ENCODE measurements around the gene ADPRM.

DNA sequence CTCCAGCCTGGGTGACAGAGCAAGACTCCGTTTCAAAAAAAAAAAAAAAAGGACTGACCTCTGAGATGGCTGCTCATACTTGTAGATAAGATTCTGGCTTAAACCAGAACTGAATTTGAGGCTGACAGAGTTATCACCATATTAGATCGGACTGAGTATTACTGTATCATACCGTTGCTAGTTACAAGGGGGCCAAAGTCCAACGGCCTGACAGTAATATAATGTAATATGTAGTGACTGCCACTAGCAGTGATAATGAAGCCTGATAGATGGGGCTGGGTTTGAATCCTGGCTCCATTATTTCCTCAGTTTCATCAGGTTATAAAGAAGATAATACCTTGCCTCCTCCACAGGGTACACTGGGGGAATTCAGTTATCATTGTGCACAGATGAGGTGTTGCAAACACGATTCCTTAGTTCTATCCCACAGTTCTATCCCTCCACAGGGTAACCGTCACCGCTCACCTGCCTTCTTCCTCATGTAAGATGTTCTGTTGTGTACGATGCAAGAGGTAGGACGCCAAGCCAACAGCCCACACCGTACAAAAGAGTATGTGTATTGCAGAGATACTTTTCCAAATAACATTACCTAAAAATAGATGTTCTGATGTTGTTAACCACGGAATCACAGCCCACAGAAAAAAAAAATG is 27.3 kb downstream of the ADPRM start:
- TF ChIP-seq, protein P1, sequence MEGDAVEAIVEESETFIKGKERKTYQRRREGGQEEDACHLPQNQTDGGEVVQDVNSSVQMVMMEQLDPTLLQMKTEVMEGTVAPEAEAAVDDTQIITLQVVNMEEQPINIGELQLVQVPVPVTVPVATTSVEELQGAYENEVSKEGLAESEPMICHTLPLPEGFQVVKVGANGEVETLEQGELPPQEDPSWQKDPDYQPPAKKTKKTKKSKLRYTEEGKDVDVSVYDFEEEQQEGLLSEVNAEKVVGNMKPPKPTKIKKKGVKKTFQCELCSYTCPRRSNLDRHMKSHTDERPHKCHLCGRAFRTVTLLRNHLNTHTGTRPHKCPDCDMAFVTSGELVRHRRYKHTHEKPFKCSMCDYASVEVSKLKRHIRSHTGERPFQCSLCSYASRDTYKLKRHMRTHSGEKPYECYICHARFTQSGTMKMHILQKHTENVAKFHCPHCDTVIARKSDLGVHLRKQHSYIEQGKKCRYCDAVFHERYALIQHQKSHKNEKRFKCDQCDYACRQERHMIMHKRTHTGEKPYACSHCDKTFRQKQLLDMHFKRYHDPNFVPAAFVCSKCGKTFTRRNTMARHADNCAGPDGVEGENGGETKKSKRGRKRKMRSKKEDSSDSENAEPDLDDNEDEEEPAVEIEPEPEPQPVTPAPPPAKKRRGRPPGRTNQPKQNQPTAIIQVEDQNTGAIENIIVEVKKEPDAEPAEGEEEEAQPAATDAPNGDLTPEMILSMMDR (IDR thresholded peaks at IDR 0.05), result no peak
- TF ChIP-seq RELA (CRISPR knock-in tag; IDR thresholded peaks at IDR 0.05; ENCODE audit: borderline replicate concordance) (no peak), NR2C2 (CRISPR knock-in tag; IDR thresholded peaks at IDR 0.05) (no peak), HMGXB4 (CRISPR knock-in tag; IDR thresholded peaks at IDR 0.05) (no peak), MYBL2 (CRISPR knock-in tag; IDR thresholded peaks at IDR 0.05) (no peak), CREM (CRISPR knock-in tag; IDR thresholded peaks at IDR 0.05) (no peak), CREB1 (CRISPR knock-in tag; IDR thresholded peaks at IDR 0.05) (no peak)
- TF ChIP-seq, protein P2, sequence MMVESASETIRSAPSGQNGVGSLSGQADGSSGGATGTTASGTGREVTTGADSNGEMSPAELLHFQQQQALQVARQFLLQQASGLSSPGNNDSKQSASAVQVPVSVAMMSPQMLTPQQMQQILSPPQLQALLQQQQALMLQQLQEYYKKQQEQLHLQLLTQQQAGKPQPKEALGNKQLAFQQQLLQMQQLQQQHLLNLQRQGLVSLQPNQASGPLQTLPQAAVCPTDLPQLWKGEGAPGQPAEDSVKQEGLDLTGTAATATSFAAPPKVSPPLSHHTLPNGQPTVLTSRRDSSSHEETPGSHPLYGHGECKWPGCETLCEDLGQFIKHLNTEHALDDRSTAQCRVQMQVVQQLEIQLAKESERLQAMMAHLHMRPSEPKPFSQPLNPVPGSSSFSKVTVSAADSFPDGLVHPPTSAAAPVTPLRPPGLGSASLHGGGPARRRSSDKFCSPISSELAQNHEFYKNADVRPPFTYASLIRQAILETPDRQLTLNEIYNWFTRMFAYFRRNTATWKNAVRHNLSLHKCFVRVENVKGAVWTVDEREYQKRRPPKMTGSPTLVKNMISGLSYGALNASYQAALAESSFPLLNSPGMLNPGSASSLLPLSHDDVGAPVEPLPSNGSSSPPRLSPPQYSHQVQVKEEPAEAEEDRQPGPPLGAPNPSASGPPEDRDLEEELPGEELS (CRISPR knock-in tag; IDR thresholded peaks at IDR 0.05), result no peak

Data from WTC11 (cell line).